Smooth muscle cell (in vitro differentiated cells): ENCODE results near the gene OAT. TPM values are rescaled to one million over a fixed set of nuclear protein-coding genes. Genes with fewer than 3 reads are reported as not detected.

Source experiments
- DNase-seq: peaks from one replicate; lab custom pipeline; 2025; ENCODE audit not compliant: unreplicated experiment; lab: John Stamatoyannopoulos, UW
- H2AFZ ChIP-seq: fragments of 200-600 bp; sonication (generic); 2 replicates; pipeline ENCODE4 v1.6.0; 2016; ENCODE audit warnings: antibody characterized with exemption, low read depth, mild to moderate bottlenecking
- H3F3A ChIP-seq: fragments of 200-600 bp; sonication (generic); 2 replicates; pipeline ENCODE4 v1.6.0; 2017; ENCODE audit warnings: antibody characterized with exemption, low read depth
- H3K27ac ChIP-seq: fragments of 200-600 bp; sonication (generic); 2 replicates; pipeline ENCODE4 v1.5.1; 2016; ENCODE audit warnings: low read depth, mild to moderate bottlenecking
- H3K27me3 ChIP-seq: fragments of 200-600 bp; sonication (generic); 2 replicates; pipeline ENCODE4 v1.6.1; 2016; ENCODE audit warnings: low read depth, mild to moderate bottlenecking
- H3K36me3 ChIP-seq: fragments of 200-600 bp; sonication (generic); 2 replicates; pipeline ENCODE4 v1.5.1; 2016; ENCODE audit warnings: low read depth
- H3K4me1 ChIP-seq: fragments of 200-600 bp; sonication (generic); 2 replicates; pipeline ENCODE4 v1.5.1; 2016; ENCODE audit warnings: low read depth
- H3K4me2 ChIP-seq: fragments of 200-600 bp; sonication (generic); 2 replicates; pipeline ENCODE4 v1.6.0; 2016; ENCODE audit warnings: mild to moderate bottlenecking
- H3K4me3 ChIP-seq: fragments of 200-600 bp; sonication (generic); 2 replicates; pipeline ENCODE4 v1.5.1; 2016; ENCODE audit warnings: mild to moderate bottlenecking
- H3K79me2 ChIP-seq: fragments of 200-600 bp; sonication (generic); 2 replicates; pipeline ENCODE4 v1.6.0; 2016; ENCODE audit warnings: low read depth, mild to moderate bottlenecking
- H3K9ac ChIP-seq: fragments of 200-600 bp; sonication (generic); 2 replicates; pipeline ENCODE4 v1.6.0; 2016; ENCODE audit warnings: low read depth
- H3K9me3 ChIP-seq: fragments of 200-600 bp; sonication (generic); replicated peaks from 2 replicates; pipeline ENCODE4 v1.5.1; 2016; ENCODE audit warnings: low read depth
- H4K20me1 ChIP-seq: fragments of 200-600 bp; sonication (generic); 2 replicates; pipeline ENCODE4 v1.6.0; 2016; ENCODE audit warnings: low read depth
- WGBS: methylation state at CpG from one replicate; pipeline ENCODE4 v1.1.7; 2016; ENCODE audit warnings: low lambda C conversion rate; 5-methylcytosine and 5-hydroxymethylcytosine counted together
- polyA plus RNA-seq: library from polyadenylated mRNA; unstranded; fragments of >200 nt; fragmentation: Nextera tagmentation; extraction: Ambion mirVana; gene quantifications from 2 replicates; pipeline ENCODE4 v1.2.1, GENCODE V29; 2016
- total RNA-seq: library from RNA; depleted of rRNA; stranded (reverse); fragments of >200 nt; gene quantifications from 2 replicates; pipeline ENCODE4 v1.2.3, GENCODE V29; 2014
- TF ChIP-seq, protein P1 (sequence below): fragments of 200-600 bp; sonication (generic); IDR thresholded peaks from 2 replicates; pipeline ENCODE4 v1.5.1; 2017; ENCODE audit warnings: borderline replicate concordance, mild to moderate bottlenecking, antibody characterized with exemption; ENCODE audit not compliant: insufficient read depth, poor library complexity, severe bottlenecking

Gene OAT
- total and polyA plus RNA-seq, 2 experiments from 2014 or later, result 107 to 160 TPM

DNA sequence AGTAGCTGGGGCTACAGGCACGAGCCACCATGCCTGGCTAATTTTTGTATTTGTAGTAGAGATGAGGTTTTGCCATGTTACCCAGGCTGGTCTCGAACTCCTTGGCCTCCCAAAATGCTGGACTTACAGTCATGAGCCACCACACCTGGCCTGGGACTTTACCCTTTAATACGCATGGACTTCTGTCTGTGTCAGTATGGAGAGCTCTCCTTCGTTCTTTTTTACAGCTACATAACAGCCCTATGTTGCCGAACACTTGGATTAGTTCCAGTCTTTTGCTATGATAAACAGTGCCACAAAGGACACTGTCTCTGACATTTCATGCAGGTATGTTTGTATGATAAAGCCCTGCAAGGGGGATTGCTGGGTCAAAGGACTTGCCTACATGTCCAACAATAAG is 10.9 kb upstream of the OAT start:
- H3K9me3 ChIP-seq, result no peaks in the 10 kb centered on the region
- TF ChIP-seq, protein P1, sequence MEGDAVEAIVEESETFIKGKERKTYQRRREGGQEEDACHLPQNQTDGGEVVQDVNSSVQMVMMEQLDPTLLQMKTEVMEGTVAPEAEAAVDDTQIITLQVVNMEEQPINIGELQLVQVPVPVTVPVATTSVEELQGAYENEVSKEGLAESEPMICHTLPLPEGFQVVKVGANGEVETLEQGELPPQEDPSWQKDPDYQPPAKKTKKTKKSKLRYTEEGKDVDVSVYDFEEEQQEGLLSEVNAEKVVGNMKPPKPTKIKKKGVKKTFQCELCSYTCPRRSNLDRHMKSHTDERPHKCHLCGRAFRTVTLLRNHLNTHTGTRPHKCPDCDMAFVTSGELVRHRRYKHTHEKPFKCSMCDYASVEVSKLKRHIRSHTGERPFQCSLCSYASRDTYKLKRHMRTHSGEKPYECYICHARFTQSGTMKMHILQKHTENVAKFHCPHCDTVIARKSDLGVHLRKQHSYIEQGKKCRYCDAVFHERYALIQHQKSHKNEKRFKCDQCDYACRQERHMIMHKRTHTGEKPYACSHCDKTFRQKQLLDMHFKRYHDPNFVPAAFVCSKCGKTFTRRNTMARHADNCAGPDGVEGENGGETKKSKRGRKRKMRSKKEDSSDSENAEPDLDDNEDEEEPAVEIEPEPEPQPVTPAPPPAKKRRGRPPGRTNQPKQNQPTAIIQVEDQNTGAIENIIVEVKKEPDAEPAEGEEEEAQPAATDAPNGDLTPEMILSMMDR, result no peak
- no peak overlapping the region for H3K9ac ChIP-seq
- DNase-seq, result no peak
- no peak overlapping the region for H3K4me2 ChIP-seq
- H3K27ac ChIP-seq, result no peak overlapping the region
- no peaks in the 10 kb centered on the region for H3K4me1 ChIP-seq
- no peaks in the 10 kb centered on the region for H3K27me3 ChIP-seq
- no peaks in the 10 kb centered on the region for H3F3A ChIP-seq
- H2AFZ ChIP-seq, result no peak overlapping the region
- H4K20me1 ChIP-seq, result no peaks in the 10 kb centered on the region
- WGBS, result 87% methylated on average over 5 of the region's 5 CpGs
- H3K79me2 ChIP-seq, result no peaks in the 10 kb centered on the region
- H3K36me3 ChIP-seq, result no peaks in the 10 kb centered on the region
- no peak overlapping the region for H3K4me3 ChIP-seq

- 80% methylated on average over 3 of the region's 3 CpGs for WGBS
- no peaks in the 10 kb centered on the region for H3F3A ChIP-seq
- no peaks in the 10 kb centered on the region for H3K9me3 ChIP-seq
- DNase-seq, result no peak
- H3K79me2 ChIP-seq, result no peaks in the 10 kb centered on the region
- no peak overlapping the region for H3K9ac ChIP-seq
- no peak overlapping the region for H3K4me2 ChIP-seq
- no peak overlapping the region for H3K27ac ChIP-seq
- H3K4me1 ChIP-seq, result no peaks in the 10 kb centered on the region
- no peaks in the 10 kb centered on the region for H4K20me1 ChIP-seq
- no peaks in the 10 kb centered on the region for H3K36me3 ChIP-seq
- H2AFZ ChIP-seq, result no peak overlapping the region
- TF ChIP-seq, protein P1, result no peak
- no peak overlapping the region for H3K4me3 ChIP-seq
- no peaks in the 10 kb centered on the region for H3K27me3 ChIP-seq
Observed at GRCh38 chr10:124428207-124428777, 9.6 kb upstream of the OAT start.

DNA sequence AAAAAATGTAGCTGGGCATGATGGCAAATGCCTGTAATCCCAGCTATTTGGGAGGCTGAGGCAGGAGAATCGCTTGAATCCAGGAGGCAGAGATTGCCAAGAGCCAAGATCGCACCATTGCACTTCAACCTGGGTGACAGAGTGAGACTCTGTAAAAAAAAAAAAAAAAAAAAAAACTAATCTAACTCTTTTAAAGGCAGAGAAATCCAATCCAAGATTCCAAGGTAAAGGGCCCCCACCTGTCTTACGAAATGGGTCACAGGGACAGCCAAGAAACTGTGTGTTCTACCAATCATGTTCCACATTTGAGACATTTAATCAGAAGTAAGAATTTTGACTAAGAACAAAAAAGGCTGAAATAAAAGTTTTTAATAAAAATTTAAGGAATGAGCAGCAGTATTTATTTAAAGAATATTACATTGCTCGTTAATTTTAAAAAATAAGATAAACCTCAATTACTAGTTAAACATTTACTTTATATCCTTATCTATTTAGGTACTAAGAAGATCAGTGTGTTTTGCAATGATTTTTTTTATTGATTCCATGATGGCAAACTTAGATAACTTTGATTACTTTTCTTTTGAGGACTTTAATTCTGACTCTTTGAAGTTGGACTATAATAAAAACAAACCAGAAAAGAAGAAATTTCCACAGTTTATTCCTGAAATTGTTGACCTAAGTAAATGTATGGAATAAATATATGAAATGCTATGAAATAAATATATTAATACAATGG is 6.7 kb upstream of the OAT start:
- Histone ChIP-seq H3K27me3 (no peaks in the 10 kb centered on the region), H3K9ac (no peak overlapping the region), H3K4me1 (no peaks in the 10 kb centered on the region), H3K4me3 (no peak overlapping the region), H3K9me3 (no peaks in the 10 kb centered on the region), H3K4me2 (no peak overlapping the region), H3K36me3 (no peaks in the 10 kb centered on the region), H4K20me1 (no peaks in the 10 kb centered on the region), H3F3A (no peaks in the 10 kb centered on the region), H2AFZ (no peak overlapping the region), H3K79me2 (no peaks in the 10 kb centered on the region), H3K27ac (no peak overlapping the region)
- TF ChIP-seq, protein P1, result no peak
- no peak for DNase-seq
- WGBS, result over 99% methylated on average over 4 of the region's 4 CpGs

DNA sequence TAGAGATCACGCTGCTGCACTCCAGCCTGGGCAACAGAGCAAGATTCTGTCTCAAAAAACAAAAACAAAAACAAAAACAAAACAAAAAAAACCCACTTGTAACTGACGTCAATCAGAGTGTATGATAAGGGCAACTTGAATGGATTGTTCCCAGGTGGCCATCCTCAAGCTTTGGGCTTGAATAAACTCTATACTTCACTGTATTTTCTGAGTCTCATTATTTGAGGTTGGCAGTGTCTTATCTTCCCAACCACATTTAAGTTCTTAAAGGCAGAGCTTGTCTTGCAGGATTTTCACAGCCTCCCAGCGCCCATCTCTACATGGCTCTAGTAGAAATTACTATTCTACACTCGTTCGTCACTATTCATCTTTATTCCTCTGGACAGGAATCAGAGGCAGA is 5.1 kb upstream of the OAT start:
- WGBS, result 80% methylated on average over 5 of the region's 5 CpGs
- Histone ChIP-seq H3K36me3 (no peaks in the 10 kb centered on the region), H3K9ac (no peak overlapping the region), H3F3A (no peaks in the 10 kb centered on the region), H3K4me3 (no peak overlapping the region), H3K27me3 (no peaks in the 10 kb centered on the region), H2AFZ (no peak overlapping the region), H3K79me2 (no peaks in the 10 kb centered on the region), H3K27ac (no peak overlapping the region), H3K4me2 (no peak overlapping the region), H4K20me1 (no peaks in the 10 kb centered on the region), H3K9me3 (no peaks in the 10 kb centered on the region), H3K4me1 (no peaks in the 10 kb centered on the region)
- TF ChIP-seq, protein P1, result no peak
- DNase-seq, result no peak
